NCI-H510A treated with DMSO at 0.1 percent for 48 hours (cell line): ENCODE measurements around the gene TRIM15.

Experiments used
- DNase-seq: peaks from one replicate; lab custom pipeline; 2025; lab: John Stamatoyannopoulos, UW

The TRIM15 gene

GRCh38 chr6:30145818-30146217 is 17.5 kb upstream of the TRIM15 start:
- no peak for DNase-seq

GRCh38 chr6:30147096-30147495 is 16.2 kb upstream of the TRIM15 start:
- DNase-seq: no peak

GRCh38 chr6:30149234-30149633 is 14.1 kb upstream of the TRIM15 start:
- DNase-seq: no peak

- DNase-seq: no peak
These were observed 13.3 kb upstream of the TRIM15 start for GRCh38 chr6:30149858-30150550.

GRCh38 chr6:30150671-30151395 is 12.5 kb upstream of the TRIM15 start:
- no peak for DNase-seq

GRCh38 chr6:30151580-30151979 is 11.8 kb upstream of the TRIM15 start:
- no peak for DNase-seq

- DNase-seq: no peak
These were observed 11.2 kb upstream of the TRIM15 start for GRCh38 chr6:30152016-30152673.

- DNase-seq: no peak
These were observed 10.3 kb upstream of the TRIM15 start for GRCh38 chr6:30152910-30153610.

- no peak for DNase-seq
These were observed 9.3 kb upstream of the TRIM15 start for GRCh38 chr6:30154061-30154460.

- DNase-seq: no peak
These were observed 8.4 kb upstream of the TRIM15 start for GRCh38 chr6:30154709-30155519.

GRCh38 chr6:30155520-30156261 is 7.7 kb upstream of the TRIM15 start:
- no peak for DNase-seq

- DNase-seq: no peak
These were observed 7.1 kb upstream of the TRIM15 start for GRCh38 chr6:30156262-30156599.

- DNase-seq: no peak
These were observed 6.6 kb upstream of the TRIM15 start for GRCh38 chr6:30156774-30157173.

- DNase-seq: no peak
These were observed 5.8 kb upstream of the TRIM15 start for GRCh38 chr6:30157581-30157980.

GRCh38 chr6:30157999-30158398 is 5.3 kb upstream of the TRIM15 start:
- no peak for DNase-seq

GRCh38 chr6:30158475-30159040 is 4.8 kb upstream of the TRIM15 start:
- DNase-seq: no peak

GRCh38 chr6:30160008-30160784 is 3.1 kb upstream of the TRIM15 start:
- DNase-seq: no peak

- no peak for DNase-seq
These were observed 2.4 kb upstream of the TRIM15 start, which contains the start of gene TRIM10 for GRCh38 chr6:30160785-30161531. Gene TRIM10, minus strand, starts transcription at chr6:30161211. Its CDS starts 353 bp downstream, at chr6:30160858.
